Neural progenitor cell (in vitro differentiated cells): ENCODE data around the gene ZBP1. TPM values are rescaled to one million over a fixed set of nuclear protein-coding genes. Genes with fewer than 3 reads are reported as not detected.
A peak's percentile ranks its signal among the peaks of the same experiment; 100 is the strongest.

Experiments
- DNase-seq: peaks from one replicate; pipeline ENCODE4 v3.0.0-alpha.2; 2016; ENCODE audit warnings: low spot score
- H2AFZ ChIP-seq: fragments of 200-600 bp; sonication (generic); replicated peaks from 2 replicates; pipeline ENCODE4 v1.6.1; 2016; ENCODE audit warnings: antibody characterized with exemption
- H3F3A ChIP-seq: fragments of 200-600 bp; sonication (generic); 2 replicates; pipeline ENCODE4 v1.6.1; 2016; ENCODE audit warnings: antibody characterized with exemption, low read depth
- H3K27ac ChIP-seq: fragments of 200-600 bp; sonication (generic); 2 replicates; pipeline ENCODE4 v1.5.1; 2016; ENCODE audit warnings: mild to moderate bottlenecking
- H3K27me3 ChIP-seq: fragments of 200-600 bp; sonication (generic); 2 replicates; pipeline ENCODE4 v1.6.1; 2016; ENCODE audit warnings: mild to moderate bottlenecking, moderate library complexity
- H3K36me3 ChIP-seq: fragments of 200-600 bp; sonication (generic); 2 replicates; pipeline ENCODE4 v1.5.1; 2016
- H3K4me1 ChIP-seq: fragments of 200-600 bp; sonication (generic); 2 replicates; pipeline ENCODE4 v1.6.1; 2016; ENCODE audit warnings: mixed run types
- H3K4me2 ChIP-seq: fragments of 200-600 bp; sonication (generic); 2 replicates; pipeline ENCODE4 v1.6.1; 2016
- H3K4me3 ChIP-seq: fragments of 200-600 bp; sonication (generic); 2 replicates; pipeline ENCODE4 v1.5.1; 2016
- H3K79me2 ChIP-seq: fragments of 200-600 bp; sonication (generic); 2 replicates; pipeline ENCODE4 v1.6.1; 2016; ENCODE audit warnings: low read depth
- H3K9ac ChIP-seq: fragments of 200-600 bp; sonication (generic); 2 replicates; pipeline ENCODE4 v1.6.1; 2016
- H3K9me3 ChIP-seq: fragments of 200-600 bp; sonication (generic); 2 replicates; pipeline ENCODE4 v1.5.1; 2016; ENCODE audit warnings: low read depth
- H4K20me1 ChIP-seq: fragments of 200-600 bp; sonication (generic); 2 replicates; pipeline ENCODE4 v1.6.1; 2016; ENCODE audit warnings: low read depth
- H3K27ac Mint-ChIP-seq: 3 replicates; pipeline ENCODE4 v1.8.0; 2021; ENCODE audit warnings: mixed read lengths
- H3K27me3 Mint-ChIP-seq: 2 replicates; pipeline ENCODE4 v1.8.0; 2022; ENCODE audit warnings: low read depth, mild to moderate bottlenecking, inconsistent platforms, moderate library complexity, mixed read lengths; ENCODE audit not compliant: insufficient read depth
- H3K36me3 Mint-ChIP-seq: 3 replicates; pipeline ENCODE4 v1.8.0; 2021; ENCODE audit warnings: mixed read lengths
- H3K4me1 Mint-ChIP-seq: 3 replicates; pipeline ENCODE4 v1.8.0; 2021; ENCODE audit warnings: mixed read lengths
- H3K4me3 Mint-ChIP-seq: 3 replicates; pipeline ENCODE4 v1.8.0; 2021; ENCODE audit warnings: mild to moderate bottlenecking, moderate library complexity, mixed read lengths
- H3K9me3 Mint-ChIP-seq: 3 replicates; pipeline ENCODE4 v1.8.0; 2020; ENCODE audit warnings: mixed read lengths
- EZH2 ChIP-seq: fragments of 200-600 bp; sonication (generic); IDR thresholded peaks from 2 replicates; pipeline ENCODE4 v1.6.1; 2017; ENCODE audit warnings: antibody characterized with exemption, mild to moderate bottlenecking, moderate library complexity
- EZH2phosphoT487 ChIP-seq: fragments of 200-600 bp; sonication (generic); IDR thresholded peaks from 2 replicates; pipeline ENCODE4 v1.6.1; 2017; ENCODE audit warnings: antibody characterized with exemption
- total RNA-seq: library from RNA; depleted of rRNA; stranded (reverse); fragments of >200 nt; gene quantifications from 2 replicates; pipeline ENCODE4 v1.2.3, GENCODE V29; 2015; ENCODE audit warnings: low replicate concordance
- TF ChIP-seq, protein P1 (sequence below): fragments of 200-600 bp; sonication (generic); IDR thresholded peaks from 2 replicates; pipeline ENCODE4 v1.5.1; 2017; ENCODE audit warnings: antibody characterized with exemption, mild to moderate bottlenecking

Gene ZBP1
- total RNA-seq, 1 donor from 2014 or later: not detected

DNA sequence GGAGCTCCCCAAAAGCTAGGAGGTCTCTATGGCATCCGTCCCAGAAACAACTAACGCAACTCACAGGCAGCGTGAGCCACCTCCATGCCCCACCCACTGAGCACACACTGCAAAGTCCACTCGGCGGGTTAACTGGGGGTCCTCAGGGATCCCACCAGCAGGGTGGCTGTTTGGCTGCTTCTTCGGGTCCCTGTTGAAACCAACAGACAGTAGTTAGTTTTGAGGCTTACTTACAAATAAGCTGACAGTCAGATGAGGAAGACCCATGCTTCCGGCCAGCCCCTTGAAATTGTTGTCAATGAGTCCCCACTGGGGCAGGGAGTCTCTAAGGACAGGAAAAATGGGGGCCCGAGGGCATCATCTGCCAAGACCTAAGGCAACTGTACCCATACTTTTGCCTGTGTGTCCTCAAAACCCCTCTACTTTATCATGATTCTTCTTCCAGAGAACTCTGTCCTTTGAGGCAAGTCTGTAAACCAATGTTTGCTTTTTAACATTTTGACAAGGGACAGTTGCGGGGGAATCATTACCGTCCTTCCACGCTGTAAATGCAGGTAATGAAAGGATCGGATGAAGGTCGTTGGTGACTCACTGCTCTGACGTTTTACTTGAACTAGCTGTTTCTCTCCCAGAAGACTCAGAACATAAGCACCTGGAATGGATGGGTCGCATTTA is 61.5 kb downstream of the ZBP1 start:
- Histone ChIP-seq H3K79me2 (no peaks in the 10 kb centered on the region), H3K4me2 (no peak overlapping the region), H3K9ac (no peak overlapping the region), H3F3A (no peaks in the 10 kb centered on the region), H3K4me3 (no peak overlapping the region), H3K27me3 (no peaks in the 10 kb centered on the region), H3K27ac (no peak overlapping the region), H4K20me1 (no peaks in the 10 kb centered on the region), H2AFZ (no peak overlapping the region), H3K9me3 (no peaks in the 10 kb centered on the region), H3K36me3 (no peaks in the 10 kb centered on the region), H3K4me1 (no peaks in the 10 kb centered on the region)
- no peak for TF ChIP-seq EZH2
- no peak for TF ChIP-seq EZH2phosphoT487
- TF ChIP-seq, protein P1, sequence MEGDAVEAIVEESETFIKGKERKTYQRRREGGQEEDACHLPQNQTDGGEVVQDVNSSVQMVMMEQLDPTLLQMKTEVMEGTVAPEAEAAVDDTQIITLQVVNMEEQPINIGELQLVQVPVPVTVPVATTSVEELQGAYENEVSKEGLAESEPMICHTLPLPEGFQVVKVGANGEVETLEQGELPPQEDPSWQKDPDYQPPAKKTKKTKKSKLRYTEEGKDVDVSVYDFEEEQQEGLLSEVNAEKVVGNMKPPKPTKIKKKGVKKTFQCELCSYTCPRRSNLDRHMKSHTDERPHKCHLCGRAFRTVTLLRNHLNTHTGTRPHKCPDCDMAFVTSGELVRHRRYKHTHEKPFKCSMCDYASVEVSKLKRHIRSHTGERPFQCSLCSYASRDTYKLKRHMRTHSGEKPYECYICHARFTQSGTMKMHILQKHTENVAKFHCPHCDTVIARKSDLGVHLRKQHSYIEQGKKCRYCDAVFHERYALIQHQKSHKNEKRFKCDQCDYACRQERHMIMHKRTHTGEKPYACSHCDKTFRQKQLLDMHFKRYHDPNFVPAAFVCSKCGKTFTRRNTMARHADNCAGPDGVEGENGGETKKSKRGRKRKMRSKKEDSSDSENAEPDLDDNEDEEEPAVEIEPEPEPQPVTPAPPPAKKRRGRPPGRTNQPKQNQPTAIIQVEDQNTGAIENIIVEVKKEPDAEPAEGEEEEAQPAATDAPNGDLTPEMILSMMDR: no peak
- H3K4me3 Mint-ChIP-seq: no peak overlapping the region
- peaks cover 7% of the 10 kb centered on the region for H3K27me3 Mint-ChIP-seq
- peaks cover 9% of the 10 kb centered on the region for H3K4me1 Mint-ChIP-seq
- no peak overlapping the region for H3K27ac Mint-ChIP-seq
- DNase-seq: no peak
- peaks cover 1% of the 10 kb centered on the region for H3K9me3 Mint-ChIP-seq
- H3K36me3 Mint-ChIP-seq: no peaks in the 10 kb centered on the region

DNA sequence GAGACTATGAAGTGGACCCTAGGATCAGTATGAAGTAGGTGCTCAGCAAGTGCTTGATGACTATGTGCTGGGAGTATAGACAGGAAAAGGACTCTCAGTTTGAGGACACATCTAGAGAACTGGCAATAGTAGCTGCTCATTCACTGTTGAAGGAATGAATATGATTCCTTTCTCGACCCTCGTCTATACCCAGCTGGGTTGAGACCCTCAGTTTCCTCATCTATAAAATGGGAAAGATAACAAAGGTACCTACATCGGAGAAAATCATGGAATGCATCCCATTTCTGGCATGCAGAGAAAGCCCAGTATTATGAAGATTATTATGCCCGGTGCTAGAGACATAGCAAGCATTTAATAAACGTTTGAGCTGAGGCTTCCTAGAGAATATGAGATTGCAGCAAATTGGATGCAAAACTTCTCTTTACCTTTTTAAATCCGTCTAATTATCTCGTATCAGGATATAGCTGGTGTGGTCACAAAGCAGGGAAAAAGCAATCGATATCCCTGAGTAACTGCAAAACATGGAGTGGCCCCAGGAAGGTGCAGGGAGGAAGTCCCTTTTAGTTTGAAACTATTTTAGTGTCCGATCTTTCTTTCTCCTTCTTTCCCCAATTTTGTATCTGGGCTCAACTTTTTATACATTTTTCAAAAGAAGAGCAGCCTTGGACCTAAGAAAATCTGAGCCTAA is 62.2 kb downstream of the ZBP1 start:
- no peaks in the 10 kb centered on the region for H4K20me1 ChIP-seq
- no peak overlapping the region for H3K9ac ChIP-seq
- no peak for DNase-seq
- no peaks in the 10 kb centered on the region for H3K9me3 ChIP-seq
- peaks cover 7% of the 10 kb centered on the region for H3K27me3 Mint-ChIP-seq
- peaks cover 9% of the 10 kb centered on the region for H3K4me1 Mint-ChIP-seq
- H3K36me3 Mint-ChIP-seq: no peaks in the 10 kb centered on the region
- H3K27ac Mint-ChIP-seq: no peak overlapping the region
- no peak overlapping the region for H3K4me3 ChIP-seq
- no peaks in the 10 kb centered on the region for H3F3A ChIP-seq
- no peaks in the 10 kb centered on the region for H3K4me1 ChIP-seq
- no peaks in the 10 kb centered on the region for H3K79me2 ChIP-seq
- H3K27me3 ChIP-seq: no peaks in the 10 kb centered on the region
- no peaks in the 10 kb centered on the region for H3K9me3 Mint-ChIP-seq
- H3K36me3 ChIP-seq: no peaks in the 10 kb centered on the region
- TF ChIP-seq, protein P1: no peak
- TF ChIP-seq EZH2: no peak
- TF ChIP-seq EZH2phosphoT487: no peak
- no peak overlapping the region for H2AFZ ChIP-seq
- H3K4me2 ChIP-seq: no peak overlapping the region
- no peak overlapping the region for H3K4me3 Mint-ChIP-seq
- no peak overlapping the region for H3K27ac ChIP-seq

DNA sequence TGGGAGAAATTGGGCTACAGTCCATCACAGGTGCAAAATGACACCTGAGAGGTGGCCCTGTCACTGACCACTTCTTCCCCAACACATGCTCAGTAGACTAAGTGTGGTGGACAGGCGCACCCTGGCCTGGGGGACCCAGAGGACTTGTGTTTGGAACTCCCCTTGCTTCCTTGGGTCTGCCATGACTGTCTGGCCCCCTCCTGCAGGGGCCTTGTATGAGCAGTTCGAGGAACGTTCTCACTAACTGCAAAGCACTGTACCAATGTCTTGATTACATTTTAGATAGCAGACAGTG is 63.3 kb downstream of the ZBP1 start:
- no peaks in the 10 kb centered on the region for H3K9me3 ChIP-seq
- H3K36me3 ChIP-seq: no peaks in the 10 kb centered on the region
- H3F3A ChIP-seq: no peaks in the 10 kb centered on the region
- H3K4me3 ChIP-seq: no peak overlapping the region
- Mint-ChIP-seq H3K27ac (peak overlapping the region; percentile 50), H3K4me3 (no peak overlapping the region), H3K36me3 (no peaks in the 10 kb centered on the region), H3K4me1 (peaks cover 9% of the 10 kb centered on the region), H3K9me3 (no peaks in the 10 kb centered on the region), H3K27me3 (peaks cover 7% of the 10 kb centered on the region)
- TF ChIP-seq EZH2phosphoT487 (no peak), EZH2 (no peak)
- TF ChIP-seq, protein P1: no peak
- no peak overlapping the region for H3K27ac ChIP-seq
- H3K4me1 ChIP-seq: no peaks in the 10 kb centered on the region
- no peak overlapping the region for H3K4me2 ChIP-seq
- no peak overlapping the region for H3K9ac ChIP-seq
- no peaks in the 10 kb centered on the region for H4K20me1 ChIP-seq
- DNase-seq: no peak
- no peaks in the 10 kb centered on the region for H3K79me2 ChIP-seq
- H2AFZ ChIP-seq: no peak overlapping the region
- no peaks in the 10 kb centered on the region for H3K27me3 ChIP-seq
